Measurements from ENCODE around the gene RNF220.
"Not testable (repeated sequence)": the region's sequence is repeated elsewhere in the genome, so short reads cannot be mapped to it uniquely, and the experiment has no call there.

Gene RNF220

GRCh38 chr1:44497422-44498170, 92.5 kb downstream of the RNF220 start:
- no peak for DNase-seq

GRCh38 chr1:44499306-44499705, 94.3 kb downstream of the RNF220 start:
- DNase-seq = no peak

- no peak for DNase-seq
Observed at GRCh38 chr1:44500181-44501046, 95.4 kb downstream of the RNF220 start.

GRCh38 chr1:44501047-44501890, 96.2 kb downstream of the RNF220 start:
- DNase-seq = no peak

- not testable (repeated sequence) for DNase-seq
Observed at GRCh38 chr1:44502823-44503222, 97.8 kb downstream of the RNF220 start.

- no peak for DNase-seq
Observed at GRCh38 chr1:44503625-44504024, 98.6 kb downstream of the RNF220 start.

- DNase-seq = no peak
Observed at GRCh38 chr1:44505210-44505993, 100.3 kb downstream of the RNF220 start.

- DNase-seq = no peak
Observed at GRCh38 chr1:44507490-44508396, 102.7 kb downstream of the RNF220 start.

- DNase-seq = no peak
Observed at GRCh38 chr1:44508397-44508745, 103.3 kb downstream of the RNF220 start.

- no peak for DNase-seq
Observed at GRCh38 chr1:44511363-44511762, 106.3 kb downstream of the RNF220 start.

GRCh38 chr1:44511769-44512168, 106.7 kb downstream of the RNF220 start:
- no peak for DNase-seq

- DNase-seq = no peak
Observed at GRCh38 chr1:44512313-44512885, 107.3 kb downstream of the RNF220 start.

- no peak for DNase-seq
Observed at GRCh38 chr1:44513111-44513510, 108.1 kb downstream of the RNF220 start.

- DNase-seq = no peak
Observed at GRCh38 chr1:44514673-44515072, 109.6 kb downstream of the RNF220 start.

- DNase-seq = no peak
Observed at GRCh38 chr1:44515416-44515815, 110.4 kb downstream of the RNF220 start.

- no peak for DNase-seq
Observed at GRCh38 chr1:44519035-44519676, 114.1 kb downstream of the RNF220 start.

GRCh38 chr1:44521378-44522080, 116.5 kb downstream of the RNF220 start:
- no peak for DNase-seq

- no peak for DNase-seq
Observed at GRCh38 chr1:44523593-44524591, 118.8 kb downstream of the RNF220 start.

All from activated CD4-positive, alpha-beta T cell treated with anti-CD3 and anti-CD28 coated beads, Interleukin-2, amount 50 U/mL, for 4 hours (primary cell).